MM.1S (cell line): Measurements from ENCODE around the gene FOXP2.

Experiments used
- DNase-seq: peaks from one replicate; pipeline ENCODE4 v3.0.0-alpha.2; 2015
- H2AFZ ChIP-seq: fragments of 300-600 bp; sonication (generic); 2 replicates; pipeline ENCODE4 v1.6.0; 2016; ENCODE audit warnings: antibody characterized with exemption, low read length
- H3F3A ChIP-seq: fragments of 300-600 bp; sonication (generic); 2 replicates; pipeline ENCODE4 v1.6.1; 2016; ENCODE audit warnings: mild to moderate bottlenecking, antibody characterized with exemption, low read length, moderate library complexity, mixed read lengths; ENCODE audit not compliant: insufficient read depth
- H3K27ac ChIP-seq: fragments of 300-600 bp; sonication (generic); 2 replicates; pipeline ENCODE4 v1.5.1; 2016; ENCODE audit warnings: mild to moderate bottlenecking, low read length
- H3K27me3 ChIP-seq: fragments of 300-600 bp; sonication (generic); replicated peaks from 2 replicates; pipeline ENCODE4 v1.6.0; 2016; ENCODE audit warnings: low read length; ENCODE audit not compliant: insufficient read depth
- H3K36me3 ChIP-seq: fragments of 300-600 bp; sonication (generic); replicated peaks from 2 replicates; pipeline ENCODE4 v1.6.1; 2016; ENCODE audit warnings: mild to moderate bottlenecking, low read length, mixed read lengths; ENCODE audit not compliant: insufficient read depth
- H3K4me1 ChIP-seq: fragments of 300-600 bp; sonication (generic); 2 replicates; pipeline ENCODE4 v1.6.1; 2016; ENCODE audit warnings: low read length, mixed read lengths
- H3K4me2 ChIP-seq: fragments of 300-600 bp; sonication (generic); 2 replicates; pipeline ENCODE4 v1.6.0; 2016; ENCODE audit warnings: low read depth, low read length
- H3K4me3 ChIP-seq: fragments of 300-600 bp; sonication (generic); 2 replicates; pipeline ENCODE4 v1.5.1; 2016; ENCODE audit warnings: low read length, mixed read lengths
- H3K79me2 ChIP-seq: fragments of 300-600 bp; sonication (generic); 2 replicates; pipeline ENCODE4 v1.6.1; 2016; ENCODE audit warnings: mixed run types, low read length, mixed read lengths
- H3K9ac ChIP-seq: fragments of 300-600 bp; sonication (generic); 2 replicates; pipeline ENCODE4 v1.6.1; 2016; ENCODE audit warnings: low read length, mixed read lengths
- H3K9me2 ChIP-seq: fragments of 300-600 bp; sonication (generic); replicated peaks from 2 replicates; pipeline ENCODE4 v1.6.1; 2016; ENCODE audit warnings: mild to moderate bottlenecking, low read length, mixed read lengths; ENCODE audit not compliant: insufficient read depth
- H3K9me3 ChIP-seq: fragments of 300-600 bp; sonication (generic); replicated peaks from 2 replicates; pipeline ENCODE4 v1.6.1; 2016; ENCODE audit warnings: mild to moderate bottlenecking, low read length, mixed read lengths; ENCODE audit not compliant: insufficient read depth
- H4K20me1 ChIP-seq: fragments of 300-600 bp; sonication (generic); 2 replicates; pipeline ENCODE4 v1.6.1; 2016; ENCODE audit warnings: mild to moderate bottlenecking, low read length, moderate library complexity, mixed read lengths; ENCODE audit not compliant: insufficient read depth
- EZH2 ChIP-seq: fragments of 300-600 bp; sonication (generic); optimal IDR thresholded peaks from 2 replicates; pipeline ENCODE3; 2017; ENCODE audit warnings: low read depth, mild to moderate bottlenecking, antibody characterized with exemption, low read length, mixed read lengths
- EZH2phosphoT487 ChIP-seq: fragments of 300-600 bp; sonication (generic); IDR thresholded peaks from 2 replicates; pipeline ENCODE4 v1.6.1; 2018; ENCODE audit warnings: antibody characterized with exemption, low read length
- TF ChIP-seq, protein P1 (sequence below): fragments of 300-600 bp; sonication (generic); IDR thresholded peaks from 2 replicates; pipeline ENCODE4 v1.5.1; 2016; ENCODE audit warnings: antibody characterized with exemption, low read length, mixed read lengths

FOXP2 gene

DNA sequence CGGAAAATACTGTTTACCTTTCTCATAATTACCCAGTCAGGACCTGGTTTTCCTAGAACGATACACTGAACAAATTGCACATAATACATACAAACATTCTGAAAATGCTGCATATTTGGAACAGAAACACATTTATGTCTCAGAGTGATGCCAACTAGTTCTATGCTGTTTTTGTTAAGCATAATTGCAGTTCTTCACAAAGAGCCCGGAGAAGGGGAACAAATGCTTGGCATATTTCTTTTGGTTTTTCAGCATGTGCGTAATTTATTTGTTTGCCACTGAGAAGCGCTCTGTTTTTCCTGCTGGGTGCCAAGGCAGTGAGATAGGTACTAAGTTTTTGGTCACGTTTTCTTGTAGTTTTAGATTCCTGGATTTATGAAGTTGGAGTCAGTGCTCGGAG, 326.3 kb downstream of the FOXP2 start:
- Histone ChIP-seq H3K9me2 (no peaks in the 10 kb centered on the region), H3K27ac (no peak overlapping the region), H3K9me3 (no peaks in the 10 kb centered on the region), H3K79me2 (no peaks in the 10 kb centered on the region), H3K27me3 (no peaks in the 10 kb centered on the region), H2AFZ (no peak overlapping the region), H3F3A (no peaks in the 10 kb centered on the region), H3K4me2 (no peak overlapping the region), H3K4me1 (no peaks in the 10 kb centered on the region), H4K20me1 (no peaks in the 10 kb centered on the region), H3K4me3 (no peak overlapping the region), H3K9ac (no peak overlapping the region), H3K36me3 (no peaks in the 10 kb centered on the region)
- DNase-seq, result no peak
- TF ChIP-seq, protein P1, sequence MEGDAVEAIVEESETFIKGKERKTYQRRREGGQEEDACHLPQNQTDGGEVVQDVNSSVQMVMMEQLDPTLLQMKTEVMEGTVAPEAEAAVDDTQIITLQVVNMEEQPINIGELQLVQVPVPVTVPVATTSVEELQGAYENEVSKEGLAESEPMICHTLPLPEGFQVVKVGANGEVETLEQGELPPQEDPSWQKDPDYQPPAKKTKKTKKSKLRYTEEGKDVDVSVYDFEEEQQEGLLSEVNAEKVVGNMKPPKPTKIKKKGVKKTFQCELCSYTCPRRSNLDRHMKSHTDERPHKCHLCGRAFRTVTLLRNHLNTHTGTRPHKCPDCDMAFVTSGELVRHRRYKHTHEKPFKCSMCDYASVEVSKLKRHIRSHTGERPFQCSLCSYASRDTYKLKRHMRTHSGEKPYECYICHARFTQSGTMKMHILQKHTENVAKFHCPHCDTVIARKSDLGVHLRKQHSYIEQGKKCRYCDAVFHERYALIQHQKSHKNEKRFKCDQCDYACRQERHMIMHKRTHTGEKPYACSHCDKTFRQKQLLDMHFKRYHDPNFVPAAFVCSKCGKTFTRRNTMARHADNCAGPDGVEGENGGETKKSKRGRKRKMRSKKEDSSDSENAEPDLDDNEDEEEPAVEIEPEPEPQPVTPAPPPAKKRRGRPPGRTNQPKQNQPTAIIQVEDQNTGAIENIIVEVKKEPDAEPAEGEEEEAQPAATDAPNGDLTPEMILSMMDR, result no peak
- TF ChIP-seq EZH2phosphoT487, result no peak
- TF ChIP-seq EZH2, result no peak

DNA sequence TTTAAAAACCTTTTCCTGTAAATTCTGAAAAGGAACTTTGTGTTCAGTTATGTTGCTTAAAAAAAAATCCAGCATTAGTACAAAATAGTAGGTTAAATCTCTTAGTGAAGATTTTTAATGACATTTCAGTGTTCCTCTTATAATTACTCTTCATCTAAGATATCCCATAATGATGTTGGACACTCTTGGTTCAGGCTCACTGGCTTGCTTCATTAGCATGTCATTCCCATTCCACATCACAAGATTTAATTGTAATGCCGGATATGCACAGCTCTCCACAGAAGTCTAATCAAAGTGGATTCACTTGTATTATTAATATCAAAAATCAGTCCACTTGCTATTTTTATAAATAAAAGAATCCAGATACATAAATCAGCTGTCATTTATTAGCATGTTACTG, 327.3 kb downstream of the FOXP2 start:
- Histone ChIP-seq H2AFZ (no peak overlapping the region), H3K27ac (no peak overlapping the region), H3K9me2 (no peaks in the 10 kb centered on the region), H3K4me3 (no peak overlapping the region), H3K9ac (no peak overlapping the region), H3F3A (no peaks in the 10 kb centered on the region), H3K4me2 (no peak overlapping the region), H3K4me1 (no peaks in the 10 kb centered on the region), H3K9me3 (no peaks in the 10 kb centered on the region), H3K36me3 (no peaks in the 10 kb centered on the region), H4K20me1 (no peaks in the 10 kb centered on the region), H3K27me3 (no peaks in the 10 kb centered on the region), H3K79me2 (no peaks in the 10 kb centered on the region)
- TF ChIP-seq EZH2phosphoT487 (no peak), EZH2 (no peak)
- TF ChIP-seq, protein P1, result no peak
- no peak for DNase-seq
